Hepatocyte (in vitro differentiated cells): Measurements from ENCODE around the gene CNBD2.

ENCODE experiments used
- EZH2 ChIP-seq: fragments of 200-600 bp; sonication (generic); IDR thresholded peaks from 2 replicates; pipeline ENCODE4 v1.6.1; 2016; ENCODE audit warnings: antibody characterized with exemption, mild to moderate bottlenecking, borderline replicate concordance
- TF ChIP-seq, protein P1 (sequence below): fragments of 200-600 bp; sonication (generic); IDR thresholded peaks from 2 replicates; pipeline ENCODE4 v1.5.1; 2016; ENCODE audit warnings: antibody characterized with exemption, mild to moderate bottlenecking; ENCODE audit not compliant: poor library complexity

DNA sequence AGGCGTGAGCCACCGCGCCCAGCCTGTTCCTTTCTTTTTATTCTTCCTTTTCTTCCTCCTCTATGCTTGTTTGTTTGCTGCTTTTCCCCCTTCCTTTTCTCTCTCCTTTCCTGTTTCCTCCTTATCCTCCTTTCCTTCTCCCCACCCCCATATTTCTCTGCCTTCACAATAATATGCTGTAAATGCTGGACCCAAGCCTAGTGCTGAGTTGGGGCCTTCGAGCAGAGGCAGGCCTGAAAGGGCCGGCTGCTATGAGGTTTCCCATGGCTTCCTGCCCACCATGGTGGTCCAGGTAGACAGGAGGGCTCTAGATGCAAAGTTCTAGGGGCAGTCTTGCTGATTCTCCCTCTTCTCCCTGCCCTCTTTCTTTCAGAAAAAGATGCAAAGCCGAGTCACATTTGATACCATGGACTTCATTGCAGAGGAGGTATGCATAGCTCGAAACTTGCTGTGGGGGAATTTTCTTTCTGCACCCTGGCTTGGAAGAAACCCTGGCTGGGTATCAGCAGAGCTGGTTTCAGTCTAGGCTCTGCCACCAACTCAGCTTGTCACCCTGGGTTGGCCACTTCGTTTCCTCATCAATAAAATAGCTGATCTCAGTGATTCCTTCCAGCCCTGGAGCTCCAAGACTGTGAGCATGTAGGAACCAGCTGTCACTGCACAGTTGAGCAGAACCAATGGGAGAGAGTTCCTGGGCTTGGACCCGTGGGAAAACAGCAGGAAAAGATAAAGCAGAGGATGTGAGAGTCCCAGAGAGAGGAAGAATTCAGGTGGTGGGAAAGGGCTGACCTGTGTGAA, 7.4 kb downstream of the CNBD2 start:
- TF ChIP-seq, protein P1, sequence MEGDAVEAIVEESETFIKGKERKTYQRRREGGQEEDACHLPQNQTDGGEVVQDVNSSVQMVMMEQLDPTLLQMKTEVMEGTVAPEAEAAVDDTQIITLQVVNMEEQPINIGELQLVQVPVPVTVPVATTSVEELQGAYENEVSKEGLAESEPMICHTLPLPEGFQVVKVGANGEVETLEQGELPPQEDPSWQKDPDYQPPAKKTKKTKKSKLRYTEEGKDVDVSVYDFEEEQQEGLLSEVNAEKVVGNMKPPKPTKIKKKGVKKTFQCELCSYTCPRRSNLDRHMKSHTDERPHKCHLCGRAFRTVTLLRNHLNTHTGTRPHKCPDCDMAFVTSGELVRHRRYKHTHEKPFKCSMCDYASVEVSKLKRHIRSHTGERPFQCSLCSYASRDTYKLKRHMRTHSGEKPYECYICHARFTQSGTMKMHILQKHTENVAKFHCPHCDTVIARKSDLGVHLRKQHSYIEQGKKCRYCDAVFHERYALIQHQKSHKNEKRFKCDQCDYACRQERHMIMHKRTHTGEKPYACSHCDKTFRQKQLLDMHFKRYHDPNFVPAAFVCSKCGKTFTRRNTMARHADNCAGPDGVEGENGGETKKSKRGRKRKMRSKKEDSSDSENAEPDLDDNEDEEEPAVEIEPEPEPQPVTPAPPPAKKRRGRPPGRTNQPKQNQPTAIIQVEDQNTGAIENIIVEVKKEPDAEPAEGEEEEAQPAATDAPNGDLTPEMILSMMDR: no peak
- no peak for TF ChIP-seq EZH2
